Ishikawa (cell line): ENCODE measurements around the gene ARRB1.

ENCODE experiments used
- CEBPB ChIP-seq: IDR thresholded peaks from 2 replicates; pipeline ENCODE4 v1.6.1; 2012
- EGR1 ChIP-seq: IDR thresholded peaks from 2 replicates; pipeline ENCODE4 v1.6.1; 2012
- EP300 ChIP-seq: IDR thresholded peaks from 2 replicates; pipeline ENCODE4 v1.6.1; 2012; ENCODE audit warnings: borderline replicate concordance
- FOXM1 ChIP-seq: IDR thresholded peaks from 2 replicates; pipeline ENCODE4 v1.6.1; 2012; ENCODE audit warnings: low read depth, borderline replicate concordance
- MAX ChIP-seq: IDR thresholded peaks from 2 replicates; pipeline ENCODE4 v1.6.1; 2012
- RAD21 ChIP-seq: IDR thresholded peaks from 2 replicates; pipeline ENCODE4 v1.6.1; 2012; ENCODE audit warnings: low read depth
- REST ChIP-seq: IDR thresholded peaks from 2 replicates; pipeline ENCODE4 v1.6.1; 2012; ENCODE audit warnings: low read depth, mild to moderate bottlenecking
- TAF1 ChIP-seq: IDR thresholded peaks from 2 replicates; pipeline ENCODE4 v1.6.1; 2012; ENCODE audit warnings: low read depth, mild to moderate bottlenecking
- USF1 ChIP-seq: IDR thresholded peaks from 2 replicates; pipeline ENCODE4 v1.6.1; 2012
- ZBTB7A ChIP-seq: IDR thresholded peaks from 2 replicates; pipeline ENCODE4 v1.6.1; 2012; ENCODE audit warnings: low read depth

- TF ChIP-seq TAF1 = no peak
- no peak for TF ChIP-seq FOXM1
- no peak for TF ChIP-seq ZBTB7A
- TF ChIP-seq EP300 = no peak
- peak; percentile 81 for TF ChIP-seq USF1
- no peak for TF ChIP-seq REST
- no peak for TF ChIP-seq EGR1
- TF ChIP-seq MAX = no peak
- no peak for TF ChIP-seq RAD21
- no peak for TF ChIP-seq CEBPB
These were observed 57.6 kb downstream of the ARRB1 start for GRCh38 chr11:75293903-75294302.
